CD4-positive, CD25-positive, alpha-beta regulatory T cell (primary cell): ENCODE measurements around the gene RAPH1. TPM values are rescaled to one million over a fixed set of nuclear protein-coding genes. Genes with fewer than 3 reads are reported as not detected.
"Not testable (repeated sequence)": the region's sequence is repeated elsewhere in the genome, so short reads cannot be mapped to it uniquely, and the experiment has no call there.

Experiments used
- ATAC-seq, 2 donors: fragments of 150-1000 bp; cut with Tn5 transposase; one replicate each; pipeline ENCODE4 v1.10.0; 2021; ENCODE audit warnings: low read depth in 2 of 2, moderate number of reproducible peaks in 2 of 2, moderate library complexity in 1 of 2
- DNase-seq, 3 donors: peaks; one replicate each; pipeline versions ENCODE4 v3.0.0 to v3.0.0-alpha.2; 2012 to 2022; ENCODE audit warnings: mixed read lengths in 1 of 3
- H3K27ac ChIP-seq: one replicate; pipeline ENCODE4 v1.7.0; 2013; ENCODE audit warnings: mild to moderate bottlenecking, low read length; ENCODE audit not compliant: insufficient read depth, poor library complexity, severe bottlenecking
- H3K27me3 ChIP-seq: one replicate; pipeline ENCODE4 v1.7.0; 2013; ENCODE audit warnings: low read length; ENCODE audit not compliant: control insufficient read depth, insufficient read depth
- H3K36me3 ChIP-seq: one replicate; pipeline ENCODE4 v1.7.0; 2013; ENCODE audit warnings: mild to moderate bottlenecking, low read length, moderate library complexity; ENCODE audit not compliant: control insufficient read depth, insufficient read depth
- H3K4me1 ChIP-seq: 2 replicates; pipeline ENCODE4 v1.7.0; 2013; ENCODE audit warnings: mild to moderate bottlenecking, low read length; ENCODE audit not compliant: insufficient read depth, control insufficient read depth, poor library complexity, severe bottlenecking
- H3K4me3 ChIP-seq: one replicate; pipeline ENCODE4 v1.7.0; 2013; ENCODE audit warnings: low read depth, mild to moderate bottlenecking, low read length, moderate library complexity
- H3K9me3 ChIP-seq, 2 experiments: 1 replicate in 1 of 2; 2 replicates in 1 of 2; pipeline ENCODE4 v1.7.0; 2013; ENCODE audit warnings: low read length in 2 of 2, mild to moderate bottlenecking in 1 of 2, moderate library complexity in 1 of 2; ENCODE audit not compliant: control insufficient read depth in 2 of 2
- H3K27ac Mint-ChIP-seq, 3 donors: one replicate each; pipeline ENCODE4 v1.8.0; 2020 to 2022; ENCODE audit warnings: mild to moderate bottlenecking in 3 of 3, mixed read lengths in 3 of 3, moderate library complexity in 2 of 3
- H3K27me3 Mint-ChIP-seq: one replicate; pipeline ENCODE4 v1.8.0; 2022; ENCODE audit warnings: mild to moderate bottlenecking, mixed read lengths
- H3K36me3 Mint-ChIP-seq: one replicate; pipeline ENCODE4 v1.8.0; 2020; ENCODE audit warnings: mixed read lengths
- H3K4me1 Mint-ChIP-seq, 4 donors: one replicate each; pipeline ENCODE4 v1.8.0; 2020 to 2022; ENCODE audit warnings: mixed read lengths in 4 of 4, mild to moderate bottlenecking in 1 of 4
- H3K4me3 Mint-ChIP-seq, 4 donors: one replicate each; pipeline ENCODE4 v1.8.0; 2020 to 2022; ENCODE audit warnings: mild to moderate bottlenecking in 4 of 4, mixed read lengths in 4 of 4, moderate library complexity in 3 of 4
- H3K9me3 Mint-ChIP-seq, 7 donors: one replicate each; pipeline ENCODE4 v1.8.0; 2020 to 2022; ENCODE audit warnings: mixed read lengths in 7 of 7, mild to moderate bottlenecking in 3 of 7, moderate library complexity in 2 of 7
- polyA plus RNA-seq, 4 donors: library from polyadenylated mRNA; unstranded; fragments of 300-500 nt; fragmentation: Illumina TruSeq; gene quantifications; one replicate each; pipeline ENCODE4 v1.2.3, GENCODE V29; 2021
- total RNA-seq: library from RNA; stranded (reverse); gene quantifications from one replicate; pipeline ENCODE4 v1.2.3, GENCODE V29; 2022

RAPH1 gene
- total and polyA plus RNA-seq, 5 donors from 2014 or later = 0.53 to 2.5 (median 0.90) TPM

DNA sequence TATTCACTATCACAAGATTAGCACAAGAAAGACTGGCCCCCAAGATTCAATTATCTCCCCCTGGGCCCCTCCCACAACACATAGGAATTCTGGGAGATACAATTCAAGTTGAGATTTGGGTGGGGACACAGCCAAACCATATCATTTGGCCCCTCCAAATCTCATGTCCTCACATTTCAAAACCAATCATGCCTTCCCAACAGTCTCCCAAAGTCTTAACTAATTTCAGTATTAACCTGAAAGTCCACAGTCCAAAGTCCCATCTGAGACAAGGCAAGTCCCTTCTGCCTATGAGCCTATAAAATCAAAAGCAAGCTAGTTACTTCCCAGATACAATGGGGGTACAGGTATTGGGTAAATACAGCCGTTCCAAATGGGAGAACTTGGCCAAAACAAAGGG lies 31.6 kb downstream of the RAPH1 start:
- H3K4me3 ChIP-seq, H3K36me3 ChIP-seq, DNase-seq, H3K27me3 ChIP-seq, H3K27me3 Mint-ChIP-seq, H3K9me3 Mint-ChIP-seq, ATAC-seq, H3K9me3 ChIP-seq, H3K4me1 ChIP-seq, H3K4me3 Mint-ChIP-seq, H3K27ac ChIP-seq: not testable (repeated sequence)
- H3K27ac Mint-ChIP-seq = peak overlapping the region in 1 of 3 donors; percentile 11
- peaks cover 10% of the 10 kb centered on the region for H3K36me3 Mint-ChIP-seq
- peaks cover 0 to 19% (median 13%) of the 10 kb centered on the region in 4 donors for H3K4me1 Mint-ChIP-seq

GRCh38 chr2:203501873-203502272 lies 33.2 kb downstream of the RAPH1 start:
- H3K4me3 Mint-ChIP-seq = no peak overlapping the region
- Histone ChIP-seq H3K36me3 (no peaks in the 10 kb centered on the region), H3K4me3 (no peak overlapping the region), H3K9me3 (no peaks in the 10 kb centered on the region), H3K27ac (no peak overlapping the region), H3K4me1 (peaks cover 4% of the 10 kb centered on the region), H3K27me3 (no peaks in the 10 kb centered on the region)
- H3K27me3 Mint-ChIP-seq = peaks cover 4% of the 10 kb centered on the region
- H3K9me3 Mint-ChIP-seq = peaks cover 0 to 3% (median 0%) of the 10 kb centered on the region in 7 donors
- ATAC-seq (no peak), DNase-seq (no peak)
- H3K4me1 Mint-ChIP-seq = peaks cover 0 to 19% (median 14%) of the 10 kb centered on the region in 4 donors
- H3K36me3 Mint-ChIP-seq = peaks cover 10% of the 10 kb centered on the region
- no peak overlapping the region for H3K27ac Mint-ChIP-seq

DNA sequence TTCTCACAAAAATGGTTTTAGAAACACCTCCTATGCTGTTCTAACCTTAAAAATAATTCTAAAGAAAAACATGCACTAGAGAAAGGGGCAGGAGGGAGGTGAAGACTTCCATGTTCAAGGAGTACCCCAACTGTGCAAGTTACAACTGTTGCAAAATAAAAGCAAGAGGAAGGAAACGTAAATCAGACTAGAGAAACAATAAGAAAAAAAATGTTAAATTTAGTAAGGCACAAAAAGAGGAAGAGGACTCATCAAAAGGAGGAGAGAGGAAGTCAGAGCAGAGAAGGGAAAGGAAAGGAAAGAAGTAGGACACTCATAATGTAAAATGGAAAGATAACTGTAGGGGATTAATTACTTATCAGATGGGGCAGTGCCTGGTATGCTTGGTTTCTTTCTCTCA lies 34.1 kb downstream of the RAPH1 start:
- no peak overlapping the region for H3K4me3 ChIP-seq
- H3K36me3 ChIP-seq = no peaks in the 10 kb centered on the region
- no peak overlapping the region for H3K27ac ChIP-seq
- Mint-ChIP-seq H3K27me3 (no peaks in the 10 kb centered on the region), H3K4me1 (peaks cover 0 to 19% (median 14%) of the 10 kb centered on the region in 4 donors), H3K9me3 (peaks cover 0 to 3% (median 0%) of the 10 kb centered on the region in 7 donors), H3K36me3 (peaks cover 10% of the 10 kb centered on the region), H3K27ac (no peak overlapping the region), H3K4me3 (no peak overlapping the region)
- no peaks in the 10 kb centered on the region for H3K9me3 ChIP-seq
- H3K4me1 ChIP-seq = peaks cover 4% of the 10 kb centered on the region
- no peaks in the 10 kb centered on the region for H3K27me3 ChIP-seq
- ATAC-seq (no peak), DNase-seq (no peak)

DNA sequence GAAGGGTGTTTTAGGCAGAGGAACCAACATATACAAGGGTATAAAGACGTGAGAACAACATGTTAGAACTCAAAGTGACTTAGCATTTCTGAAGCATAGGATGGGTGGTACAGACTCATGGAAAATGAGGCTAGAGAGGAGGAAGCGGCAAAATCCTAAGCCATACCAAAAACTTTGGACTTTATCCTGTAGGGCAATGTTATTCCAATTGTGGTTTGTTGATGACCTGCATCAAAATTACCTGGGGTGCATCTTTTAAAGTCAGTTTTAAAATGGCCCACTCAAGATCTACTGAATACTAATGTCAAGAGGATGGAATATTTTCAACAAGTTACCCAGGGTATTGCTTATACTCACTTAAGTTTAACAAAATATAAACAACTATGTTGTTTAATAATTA lies 34.8 kb downstream of the RAPH1 start:
- peaks cover 2 to 19% (median 14%) of the 10 kb centered on the region in 4 donors for H3K4me1 Mint-ChIP-seq
- ATAC-seq (no peak), DNase-seq (no peak)
- peaks cover 0 to 3% (median 0%) of the 10 kb centered on the region in 7 donors for H3K9me3 Mint-ChIP-seq
- peaks cover 10% of the 10 kb centered on the region for H3K36me3 Mint-ChIP-seq
- Histone ChIP-seq H3K4me1 (peaks cover 4% of the 10 kb centered on the region), H3K4me3 (no peak overlapping the region), H3K36me3 (no peaks in the 10 kb centered on the region), H3K9me3 (no peaks in the 10 kb centered on the region), H3K27ac (no peak overlapping the region), H3K27me3 (no peaks in the 10 kb centered on the region)
- no peaks in the 10 kb centered on the region for H3K27me3 Mint-ChIP-seq
- no peak overlapping the region for H3K4me3 Mint-ChIP-seq
- H3K27ac Mint-ChIP-seq = no peak overlapping the region

DNA sequence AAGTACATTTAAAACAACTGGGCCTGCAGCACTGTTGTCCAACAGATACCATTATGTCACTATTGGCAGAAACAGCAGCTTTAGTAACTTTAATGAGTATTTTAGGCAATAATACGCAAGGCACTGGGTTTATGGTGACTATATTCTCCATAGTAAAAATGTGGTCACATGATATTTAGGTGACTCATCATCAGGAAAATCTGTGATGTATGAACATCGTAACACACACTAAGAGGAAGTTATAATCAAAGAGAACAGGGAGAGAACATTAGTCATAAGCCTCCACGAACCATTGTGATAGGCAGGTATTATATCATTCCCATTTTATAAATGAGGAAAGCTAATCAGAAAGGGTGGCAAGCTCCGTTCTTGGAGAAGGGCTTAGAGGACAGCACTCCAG lies 36.9 kb downstream of the RAPH1 start:
- peak in 1 of 2 donors; percentile 25 for ATAC-seq
- H3K4me1 Mint-ChIP-seq = peaks cover 11 to 23% (median 17%) of the 10 kb centered on the region in 4 donors
- H3K4me3 Mint-ChIP-seq = no peak overlapping the region

GRCh38 chr2:203492965-203493364 lies 42.1 kb downstream of the RAPH1 start:
- peak in 2 of 3 donors; percentile 16 to 17 for DNase-seq
- peak; percentile 31 to 50 for ATAC-seq
- no peaks in the 10 kb centered on the region for H3K36me3 ChIP-seq
- Mint-ChIP-seq H3K27ac (peak overlapping the region in 2 of 3 donors; percentile 71 to 83), H3K4me1 (peaks cover 10 to 13% (median 12%) of the 10 kb centered on the region in 4 donors), H3K36me3 (peaks cover 7% of the 10 kb centered on the region), H3K4me3 (no peak overlapping the region), H3K27me3 (no peaks in the 10 kb centered on the region), H3K9me3 (no peaks in the 10 kb centered on the region)
- H3K27me3 ChIP-seq = no peaks in the 10 kb centered on the region
- no peak overlapping the region for H3K4me3 ChIP-seq
- no peak overlapping the region for H3K27ac ChIP-seq
- no peaks in the 10 kb centered on the region for H3K9me3 ChIP-seq
- H3K4me1 ChIP-seq = no peaks in the 10 kb centered on the region

More for the DNA sequence above, 36.9 kb downstream of the RAPH1 start:
- Mint-ChIP-seq H3K9me3 (no peaks in the 10 kb centered on the region), H3K27me3 (no peaks in the 10 kb centered on the region), H3K27ac (no peak overlapping the region), H3K36me3 (peaks cover 8% of the 10 kb centered on the region)
- no peak for DNase-seq
- Histone ChIP-seq H3K27ac (no peak overlapping the region), H3K36me3 (no peaks in the 10 kb centered on the region), H3K27me3 (no peaks in the 10 kb centered on the region), H3K4me1 (peaks cover 4% of the 10 kb centered on the region), H3K9me3 (no peaks in the 10 kb centered on the region), H3K4me3 (no peak overlapping the region)

GRCh38 chr2:203490391-203490790 lies 44.7 kb downstream of the RAPH1 start:
- H3K36me3 ChIP-seq = no peaks in the 10 kb centered on the region
- H3K27ac Mint-ChIP-seq = no peak overlapping the region
- H3K27me3 Mint-ChIP-seq = no peaks in the 10 kb centered on the region
- peaks cover 7% of the 10 kb centered on the region for H3K36me3 Mint-ChIP-seq
- H3K9me3 Mint-ChIP-seq = no peaks in the 10 kb centered on the region
- H3K27me3 ChIP-seq = no peaks in the 10 kb centered on the region
- no peaks in the 10 kb centered on the region for H3K4me1 ChIP-seq
- H3K27ac ChIP-seq = no peak overlapping the region
- no peak overlapping the region for H3K4me3 ChIP-seq
- no peaks in the 10 kb centered on the region for H3K9me3 ChIP-seq
- ATAC-seq (no peak), DNase-seq (no peak)
- no peak overlapping the region for H3K4me3 Mint-ChIP-seq
- H3K4me1 Mint-ChIP-seq = peaks cover 10 to 13% (median 12%) of the 10 kb centered on the region in 4 donors

- DNase-seq (no peak), ATAC-seq (no peak)
- no peaks in the 10 kb centered on the region for H3K27me3 Mint-ChIP-seq
- H3K4me3 ChIP-seq = no peak overlapping the region
- H3K36me3 Mint-ChIP-seq = peaks cover 7% of the 10 kb centered on the region
- H3K9me3 ChIP-seq = no peaks in the 10 kb centered on the region
- H3K4me1 ChIP-seq = no peaks in the 10 kb centered on the region
- no peaks in the 10 kb centered on the region for H3K9me3 Mint-ChIP-seq
- H3K27me3 ChIP-seq = no peaks in the 10 kb centered on the region
- peaks cover 5 to 14% (median 13%) of the 10 kb centered on the region in 4 donors for H3K4me1 Mint-ChIP-seq
- no peaks in the 10 kb centered on the region for H3K36me3 ChIP-seq
- no peak overlapping the region for H3K27ac Mint-ChIP-seq
- H3K27ac ChIP-seq = no peak overlapping the region
- no peak overlapping the region for H3K4me3 Mint-ChIP-seq
Measured at GRCh38 chr2:203489531-203489930, 45.6 kb downstream of the RAPH1 start.
